GM18508 (cell line): ENCODE data around the gene VSTM2B.

Experiments used
- ATAC-seq: cut with Tn5 transposase; IDR thresholded peaks from one replicate; pipeline ENCODE4 v1.9.1; 2021; ENCODE audit warnings: moderate number of reproducible peaks; ENCODE audit not compliant: insufficient read depth, unreplicated experiment

The VSTM2B gene

DNA sequence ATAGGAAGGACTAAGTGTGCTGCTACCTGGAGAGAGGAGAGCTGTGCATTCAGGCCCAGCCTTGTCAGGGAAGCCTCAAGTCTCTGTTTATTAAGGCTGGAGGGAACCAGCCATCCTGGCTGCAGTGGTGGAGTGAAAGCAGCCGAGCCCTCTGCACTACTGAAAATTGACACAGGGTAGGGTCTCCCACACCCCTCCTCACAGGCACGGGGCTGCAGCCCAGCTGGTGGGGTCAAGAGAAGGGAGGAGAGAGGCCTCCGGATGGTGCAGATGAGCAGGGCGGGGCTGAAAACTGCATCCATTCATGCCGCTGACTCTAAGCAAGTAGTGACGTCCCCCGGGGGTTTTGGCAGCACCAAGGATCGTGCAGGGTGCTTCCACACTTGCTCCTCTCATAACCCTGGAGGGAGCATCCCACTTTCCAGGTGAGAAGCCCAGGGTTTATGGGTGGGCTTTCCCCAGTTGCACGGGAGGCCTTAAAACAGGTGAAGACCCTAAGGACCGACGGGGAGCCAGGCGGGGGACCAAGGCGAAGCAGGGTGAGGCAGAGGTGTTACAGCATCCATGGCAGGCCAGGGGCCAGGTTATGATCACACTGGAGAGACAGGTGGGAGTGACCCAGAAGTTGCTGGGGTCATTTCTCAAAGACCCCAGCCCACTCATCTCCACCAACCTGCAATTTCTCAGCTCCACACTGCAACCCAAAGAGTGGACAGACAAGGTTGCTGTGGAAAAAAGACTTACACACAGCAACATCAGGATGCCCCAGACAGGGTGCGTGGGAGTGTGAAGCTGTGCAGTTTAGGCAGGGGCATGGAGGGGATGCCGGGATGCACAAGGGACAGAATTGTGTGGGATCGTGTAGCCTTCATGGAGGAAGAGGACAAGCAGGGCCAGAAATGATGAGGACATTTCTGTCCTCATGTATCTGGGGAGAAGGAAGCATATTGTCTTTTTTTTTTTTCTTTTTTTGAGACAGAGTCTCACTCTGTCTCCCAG lies 36.8 kb downstream of the VSTM2B start:
- no peak for ATAC-seq

- ATAC-seq = no peak
Observed at GRCh38 chr19:29563486-29564101, 37.8 kb downstream of the VSTM2B start.

GRCh38 chr19:29564574-29565005 lies 38.8 kb downstream of the VSTM2B start:
- ATAC-seq = no peak

- no peak for ATAC-seq
Observed at GRCh38 chr19:29565171-29565570, 39.4 kb downstream of the VSTM2B start.

GRCh38 chr19:29566496-29567054 lies 40.8 kb downstream of the VSTM2B start:
- ATAC-seq = no peak

GRCh38 chr19:29567366-29567915 lies 41.6 kb downstream of the VSTM2B start:
- ATAC-seq = no peak

DNA sequence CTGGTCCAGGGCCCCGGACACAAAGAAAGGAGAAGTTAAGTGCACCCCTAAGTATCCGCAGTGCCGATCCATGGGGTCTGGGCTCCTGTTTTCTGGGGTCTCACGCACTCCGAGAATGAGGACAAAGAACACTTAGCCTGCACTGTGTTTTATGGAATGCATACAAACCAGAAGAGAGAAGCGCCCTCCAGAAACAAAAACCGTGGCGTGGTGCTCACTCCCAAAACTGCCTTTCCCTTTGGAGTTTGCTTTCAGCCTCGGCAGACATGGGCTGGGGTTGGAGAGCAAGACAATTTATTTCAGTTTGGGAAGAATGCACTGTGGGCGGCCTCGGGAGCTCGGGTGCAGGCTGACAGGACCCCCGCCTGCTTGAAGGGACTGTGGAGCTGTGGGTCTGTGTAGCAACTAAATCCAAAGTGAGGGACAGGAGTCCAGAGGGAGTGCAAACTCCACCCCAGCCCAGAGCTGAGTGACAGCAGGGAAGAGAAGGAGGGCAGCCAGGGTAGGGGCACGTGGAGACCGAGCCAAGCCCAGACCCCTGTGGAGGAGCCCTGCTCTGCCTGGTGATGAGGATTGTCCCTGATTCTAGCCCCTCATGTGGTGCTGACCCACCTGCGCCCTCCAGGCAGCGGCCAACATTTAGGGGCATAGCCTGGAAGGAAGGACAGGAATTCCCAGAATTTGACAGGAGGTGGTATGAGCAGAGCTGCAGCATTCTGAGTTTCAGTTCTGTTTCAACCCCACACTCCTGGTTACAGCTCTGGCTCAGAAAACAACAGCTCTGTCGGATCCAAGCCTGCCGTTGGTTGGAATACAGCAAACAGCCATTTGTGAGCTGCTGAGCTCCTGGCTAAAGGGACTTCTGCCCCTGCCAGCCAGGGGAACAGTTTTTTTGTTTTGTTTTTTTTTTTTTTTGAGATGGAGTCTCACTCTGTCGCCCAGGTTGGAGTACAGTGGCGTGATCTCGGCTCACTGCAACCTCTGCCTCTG lies 42.5 kb downstream of the VSTM2B start:
- no peak for ATAC-seq

- ATAC-seq = no peak
Observed at GRCh38 chr19:29569038-29569911, 43.5 kb downstream of the VSTM2B start.

GRCh38 chr19:29571181-29571580 lies 45.4 kb downstream of the VSTM2B start:
- no peak for ATAC-seq

GRCh38 chr19:29573486-29573885 lies 47.7 kb downstream of the VSTM2B start:
- ATAC-seq = no peak

DNA sequence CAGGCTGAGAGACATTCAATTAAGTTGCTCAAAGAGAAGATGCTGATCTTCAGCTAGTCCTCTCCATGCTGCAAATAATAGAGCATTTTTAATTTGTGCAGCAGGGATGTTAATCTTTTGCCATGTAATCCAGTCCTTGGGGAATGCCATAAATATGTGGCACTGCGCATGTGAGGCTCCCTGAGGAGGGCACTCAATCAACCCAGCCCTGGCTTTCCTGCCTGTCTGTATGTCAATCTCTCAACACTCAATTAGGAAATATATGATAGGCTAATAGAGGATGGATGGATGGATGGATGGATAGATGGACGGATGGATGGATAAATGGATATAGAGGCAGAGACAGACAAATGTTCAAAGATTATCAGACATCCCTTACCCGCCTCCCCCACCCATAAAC lies 48.7 kb downstream of the VSTM2B start:
- ATAC-seq = no peak

DNA sequence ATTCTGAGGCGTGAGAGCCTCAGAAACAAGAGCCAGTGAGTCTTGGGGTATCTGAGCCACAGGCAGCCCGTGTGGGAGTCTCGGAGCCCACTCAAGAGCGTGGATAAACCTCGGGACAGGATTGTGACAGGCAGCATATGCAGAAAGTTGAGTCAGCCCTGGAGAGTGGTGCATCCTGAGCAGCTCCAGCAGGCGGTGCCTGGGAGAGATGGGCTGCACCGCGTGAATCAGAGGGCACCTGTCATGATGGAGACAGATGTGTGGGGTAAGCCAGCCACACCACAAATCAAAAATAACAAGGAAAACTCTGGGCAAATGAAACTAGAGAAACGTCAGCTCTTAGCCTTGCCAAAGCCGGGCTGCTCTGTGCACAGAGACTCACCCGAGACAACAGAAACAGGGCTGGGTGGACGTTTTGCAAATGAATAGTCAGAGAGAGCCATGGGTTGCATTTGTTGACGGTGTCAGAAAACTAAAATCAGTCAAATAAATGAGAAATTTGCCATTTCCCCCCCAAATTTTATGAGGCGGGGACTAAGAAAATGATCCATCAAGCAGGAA lies 50.3 kb downstream of the VSTM2B start:
- ATAC-seq = no peak

DNA sequence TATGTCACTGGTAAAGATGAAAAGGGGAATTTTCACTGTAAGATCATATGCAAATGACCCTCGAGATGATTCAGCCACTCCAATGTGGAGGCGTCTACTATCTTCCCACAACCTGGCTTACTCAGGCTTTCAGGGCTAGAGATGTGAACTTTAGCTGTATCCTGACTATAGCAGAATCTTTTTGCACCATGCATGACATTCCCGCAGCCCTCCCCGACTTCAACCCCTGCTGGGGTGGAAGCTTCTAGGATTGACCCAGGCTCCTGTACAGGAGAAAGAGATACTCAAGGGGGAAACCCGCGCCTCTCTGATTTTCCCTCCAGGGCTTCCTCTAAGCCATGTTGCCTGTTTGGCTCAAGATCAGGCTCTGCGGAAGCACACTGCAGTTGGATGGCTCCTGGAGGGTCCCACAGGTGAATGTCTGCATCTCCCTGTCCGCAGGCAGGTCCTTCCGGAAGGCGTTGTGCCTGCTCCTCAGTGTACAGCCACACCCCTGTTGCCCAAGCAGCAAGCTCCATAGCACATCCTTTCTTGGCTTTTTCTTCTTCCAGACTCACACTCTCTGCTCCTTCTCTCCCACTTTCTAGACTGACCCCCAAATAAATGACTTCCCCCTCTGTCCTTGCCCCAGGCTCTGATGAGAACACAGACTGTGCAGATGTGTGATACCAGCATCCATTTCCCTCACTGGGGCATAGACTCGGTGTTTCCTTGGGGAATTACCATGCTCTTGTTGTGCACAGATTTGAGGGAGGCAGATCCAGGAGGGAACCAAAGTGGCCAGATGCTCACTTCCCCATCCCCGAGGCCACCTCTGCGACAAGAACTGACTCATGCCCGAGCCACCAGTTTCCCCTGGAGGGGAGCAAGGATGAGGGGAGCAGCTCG lies 51.2 kb downstream of the VSTM2B start:
- no peak for ATAC-seq

GRCh38 chr19:29577649-29577963 lies 51.8 kb downstream of the VSTM2B start:
- no peak for ATAC-seq

DNA sequence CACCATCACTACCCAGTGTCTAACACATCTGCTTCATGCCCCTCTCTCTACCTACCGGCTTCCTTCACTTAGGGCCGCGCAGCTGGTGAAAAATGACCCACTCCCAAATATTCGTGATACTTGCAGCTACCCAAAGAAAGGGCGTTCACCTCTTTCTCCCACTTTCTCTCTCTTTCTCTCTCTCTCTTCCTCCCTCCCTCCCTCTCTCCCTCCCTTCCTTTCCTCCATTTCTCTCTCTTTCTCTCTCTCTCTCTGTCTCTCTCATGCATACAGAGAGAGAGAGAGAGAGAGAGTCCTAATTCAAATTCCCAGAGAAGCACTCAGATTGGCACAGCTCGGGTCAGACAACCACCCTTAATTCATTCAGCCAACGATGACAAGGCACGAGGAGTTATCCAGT lies 52.6 kb downstream of the VSTM2B start:
- ATAC-seq = no peak

DNA sequence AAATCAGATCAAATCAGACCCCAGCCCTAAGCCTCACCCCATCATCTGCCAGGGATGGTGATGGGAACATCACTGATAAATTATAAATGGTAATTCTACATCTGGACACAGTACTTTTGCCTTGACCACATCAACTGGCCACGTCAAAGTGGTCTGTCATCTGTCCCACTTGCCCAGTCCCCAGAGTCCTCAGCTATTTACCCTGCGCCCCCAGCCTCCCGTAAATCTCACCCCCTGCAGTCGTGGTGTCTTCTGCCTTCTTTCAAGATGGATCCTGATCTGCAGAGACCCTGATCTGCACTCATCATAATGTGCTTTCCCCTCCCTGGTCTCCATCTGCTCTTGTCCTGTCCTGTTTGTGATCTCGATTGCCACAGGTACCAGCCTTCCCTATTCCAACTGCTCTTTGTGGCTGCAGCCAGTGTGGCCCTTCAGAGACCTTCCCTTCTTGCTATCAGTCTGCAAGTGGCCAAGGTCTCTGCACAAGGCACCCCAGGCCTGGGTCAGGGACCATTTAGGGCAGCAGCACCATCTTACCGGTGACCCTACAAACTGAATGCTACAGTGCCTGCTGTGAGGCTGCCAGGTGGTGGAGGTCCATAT lies 53.6 kb downstream of the VSTM2B start:
- ATAC-seq = no peak

GRCh38 chr19:29581398-29581797 lies 55.6 kb downstream of the VSTM2B start:
- ATAC-seq = no peak
